ENCODE measurements around the gene IMPA2.
"Not testable (repeated sequence)": the region's sequence is repeated elsewhere in the genome, so short reads cannot be mapped to it uniquely, and the experiment has no call there.

The IMPA2 gene

DNA sequence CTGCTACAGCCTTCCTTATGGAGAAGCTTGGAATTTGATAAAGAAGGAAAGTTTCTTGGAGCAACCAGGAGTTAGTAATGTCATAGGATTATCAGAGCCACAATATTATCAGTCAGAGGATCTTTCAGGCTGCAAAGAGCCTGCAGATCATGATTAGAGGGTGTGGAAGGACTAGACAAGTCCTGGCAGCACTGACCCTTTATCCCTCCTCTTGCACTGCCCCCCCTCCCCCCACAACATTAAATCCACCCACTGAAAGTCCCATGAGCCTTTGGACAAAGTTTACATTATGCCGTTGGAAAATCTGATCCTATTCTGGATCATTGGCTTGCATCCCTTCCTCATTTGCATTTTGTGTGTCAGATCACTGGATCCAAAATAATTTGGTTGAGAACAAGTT is 18.7 kb upstream of the IMPA2 start:
- DNase-seq (ENCODE audit: low read depth in 2 of 2): no peak

DNA sequence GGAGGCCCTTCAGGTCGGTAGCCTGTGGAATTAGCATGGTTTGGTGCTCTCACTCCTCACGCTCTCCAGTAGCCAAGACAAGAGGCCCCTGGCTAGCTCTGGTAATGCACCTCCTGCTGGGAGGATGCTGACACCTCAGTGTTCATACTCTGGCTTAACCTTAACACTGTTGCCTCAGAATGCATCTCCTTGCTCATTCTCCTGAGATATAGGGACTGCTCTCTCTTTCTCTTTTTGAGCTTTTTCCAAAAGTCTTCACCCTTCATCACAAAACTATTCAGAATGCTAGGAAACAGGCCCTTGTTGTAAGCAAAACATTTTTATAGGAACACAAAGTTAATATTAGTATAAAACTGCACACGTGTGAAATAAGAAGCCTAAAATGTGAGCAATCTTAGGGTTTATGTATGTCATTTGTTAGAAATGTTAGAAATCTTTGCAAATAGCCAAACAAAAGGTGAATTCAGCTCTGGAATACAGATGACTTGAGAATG is 17.3 kb upstream of the IMPA2 start:
- no peak for DNase-seq (ENCODE audit: low read depth in 2 of 2)

DNA sequence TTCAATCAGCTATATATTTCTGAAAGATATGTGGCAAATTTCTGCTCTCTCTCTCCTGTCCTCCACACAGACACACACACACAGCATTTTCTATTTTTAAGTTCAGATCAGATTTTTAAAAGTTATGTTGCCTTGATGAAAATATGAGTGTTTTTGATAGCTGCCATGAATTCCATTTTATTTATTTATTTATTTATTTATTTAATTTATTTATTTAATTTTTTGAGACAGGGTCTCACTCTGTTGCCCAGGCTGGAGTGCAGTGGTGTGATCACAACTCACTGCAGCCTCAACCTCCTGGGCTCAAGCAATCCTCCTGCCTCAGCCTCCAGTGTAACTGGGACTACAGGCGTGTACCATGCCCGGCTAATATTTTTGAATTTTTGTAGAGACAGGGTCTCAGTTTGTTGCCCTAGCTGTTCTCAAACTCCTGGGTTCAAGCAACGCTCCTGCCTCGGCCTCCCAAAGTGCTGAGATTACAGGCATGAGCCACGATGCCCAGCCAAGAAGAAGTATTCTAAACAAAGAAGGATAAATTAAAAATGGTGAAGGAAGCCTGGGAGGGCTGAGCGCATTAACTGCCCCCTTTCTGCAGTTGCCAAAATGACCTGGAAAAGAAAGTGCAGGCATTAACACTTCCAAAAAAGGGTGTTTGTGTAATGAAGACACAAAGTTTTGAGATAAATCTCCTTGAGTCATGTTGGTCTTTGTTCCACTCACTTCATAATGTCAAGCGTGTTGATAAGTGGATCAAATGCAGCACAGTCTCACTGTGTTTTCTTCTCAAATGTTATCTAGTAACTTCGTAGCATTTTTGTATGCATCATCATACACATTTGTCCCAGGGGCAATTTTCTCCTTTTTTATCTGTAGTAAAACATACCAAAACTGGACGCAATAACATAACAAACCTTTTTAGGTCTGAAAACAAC is 11.1 kb upstream of the IMPA2 start:
- DNase-seq (ENCODE audit: low read depth in 2 of 2): no peak

DNA sequence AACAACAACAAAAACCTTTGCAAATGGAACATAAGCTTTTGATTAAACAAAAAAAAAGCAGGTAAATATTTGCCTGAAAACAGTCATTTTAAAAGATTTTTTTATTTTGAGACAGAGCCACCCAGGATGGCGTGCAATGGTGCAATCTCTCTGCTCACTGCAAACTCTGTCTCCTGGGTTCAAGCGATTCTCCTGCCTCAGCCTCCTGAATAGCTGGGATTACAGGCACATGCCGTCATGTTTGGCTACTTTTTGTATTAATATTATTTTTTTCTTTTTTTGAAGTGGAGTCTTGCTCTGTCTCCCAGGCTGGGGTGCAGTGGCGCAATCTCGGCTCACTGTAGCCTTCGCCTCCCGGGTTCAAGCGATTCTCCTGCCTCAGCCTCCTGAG is 10.5 kb upstream of the IMPA2 start:
- DNase-seq (ENCODE audit: low read depth in 2 of 2): not testable (repeated sequence)

DNA sequence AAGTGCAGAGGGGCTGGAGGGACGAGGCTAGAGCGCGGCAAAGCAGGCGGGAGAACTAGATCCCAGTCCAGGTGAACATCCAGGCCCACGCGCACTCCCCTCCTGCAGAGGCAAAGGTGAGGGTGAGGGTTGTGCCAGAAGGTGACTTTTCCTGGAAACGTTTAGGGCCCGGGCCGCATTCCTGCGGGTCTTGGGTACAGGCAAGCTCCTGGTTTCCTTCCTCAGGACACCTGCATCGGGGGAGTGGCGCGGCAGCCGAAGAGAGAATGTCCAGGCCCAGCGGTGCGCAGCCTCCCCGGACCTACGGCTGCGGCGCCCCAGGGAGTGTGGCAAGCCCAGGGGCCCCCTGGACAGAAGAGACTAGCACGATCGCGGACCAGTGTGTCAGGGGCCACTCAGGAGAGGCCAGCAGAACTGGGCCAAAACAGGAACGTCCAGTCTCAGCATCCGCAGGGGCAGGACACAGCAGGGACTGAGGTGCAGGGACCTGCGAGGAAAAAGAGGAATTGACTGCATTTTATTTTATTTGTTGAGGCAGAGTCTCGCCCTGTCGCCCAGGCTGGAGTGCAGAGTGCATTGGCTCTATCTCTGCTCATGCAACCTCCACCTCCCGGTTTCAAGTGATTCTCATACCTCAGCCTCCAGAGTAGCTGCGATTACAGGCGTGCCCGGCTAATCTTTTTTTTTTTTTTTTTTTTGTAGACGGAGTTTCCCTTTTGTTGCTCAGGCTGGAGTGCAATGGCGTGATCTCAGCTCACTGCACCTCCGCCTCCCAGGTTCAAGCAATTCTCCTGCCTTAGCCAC is 8.7 kb upstream of the IMPA2 start:
- DNase-seq (ENCODE audit: low read depth in 2 of 2): no peak

DNA sequence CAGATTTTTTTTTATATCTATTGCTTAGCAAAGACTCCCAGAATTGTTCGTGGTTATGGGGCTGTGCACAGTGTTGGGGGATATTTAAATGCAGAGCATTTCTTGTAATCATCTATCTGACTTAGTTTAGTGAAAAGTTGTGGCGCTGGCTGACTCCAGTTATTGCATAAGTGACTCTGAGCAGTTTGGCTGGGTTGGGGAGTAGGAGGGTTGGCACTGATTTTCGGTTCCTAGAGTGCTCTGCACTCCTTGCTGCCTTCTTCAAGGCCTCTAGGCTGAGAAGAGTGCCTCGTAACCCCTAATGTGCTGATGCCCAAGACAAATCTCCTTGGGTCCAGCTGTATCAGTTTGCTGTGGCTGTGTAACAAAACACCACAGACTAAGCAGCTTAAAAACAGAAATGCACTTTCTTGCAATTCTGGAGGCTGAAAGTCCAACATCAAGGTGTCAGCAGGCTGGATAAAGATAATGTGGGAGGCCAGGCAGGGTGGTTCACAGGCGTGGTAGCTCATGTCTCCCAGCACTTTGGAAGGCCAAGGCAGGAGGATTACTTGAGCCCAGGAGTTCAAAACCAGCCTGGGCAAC is 6.5 kb upstream of the IMPA2 start:
- DNase-seq (ENCODE audit: low read depth in 2 of 2): no peak

DNA sequence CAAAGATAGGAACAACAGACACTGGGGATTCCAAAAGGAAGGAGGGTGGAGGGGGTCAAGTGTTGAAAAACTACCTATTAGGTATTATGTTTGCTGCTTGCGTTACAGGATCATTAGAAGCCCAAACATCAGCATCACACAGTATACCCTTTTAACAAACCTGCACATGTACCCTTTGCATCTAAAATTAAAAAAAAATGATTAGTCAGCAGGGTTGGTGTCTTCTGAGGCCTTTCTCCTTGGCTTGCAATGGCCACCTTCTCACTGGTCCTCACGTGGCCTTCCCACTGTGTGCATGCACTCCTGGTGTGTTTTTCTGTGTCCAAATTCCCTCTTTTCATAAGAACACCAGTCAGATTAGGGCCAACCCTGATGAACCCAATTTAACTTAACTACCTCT is 5.6 kb upstream of the IMPA2 start:
- DNase-seq (ENCODE audit: low read depth in 2 of 2): no peak

DNA sequence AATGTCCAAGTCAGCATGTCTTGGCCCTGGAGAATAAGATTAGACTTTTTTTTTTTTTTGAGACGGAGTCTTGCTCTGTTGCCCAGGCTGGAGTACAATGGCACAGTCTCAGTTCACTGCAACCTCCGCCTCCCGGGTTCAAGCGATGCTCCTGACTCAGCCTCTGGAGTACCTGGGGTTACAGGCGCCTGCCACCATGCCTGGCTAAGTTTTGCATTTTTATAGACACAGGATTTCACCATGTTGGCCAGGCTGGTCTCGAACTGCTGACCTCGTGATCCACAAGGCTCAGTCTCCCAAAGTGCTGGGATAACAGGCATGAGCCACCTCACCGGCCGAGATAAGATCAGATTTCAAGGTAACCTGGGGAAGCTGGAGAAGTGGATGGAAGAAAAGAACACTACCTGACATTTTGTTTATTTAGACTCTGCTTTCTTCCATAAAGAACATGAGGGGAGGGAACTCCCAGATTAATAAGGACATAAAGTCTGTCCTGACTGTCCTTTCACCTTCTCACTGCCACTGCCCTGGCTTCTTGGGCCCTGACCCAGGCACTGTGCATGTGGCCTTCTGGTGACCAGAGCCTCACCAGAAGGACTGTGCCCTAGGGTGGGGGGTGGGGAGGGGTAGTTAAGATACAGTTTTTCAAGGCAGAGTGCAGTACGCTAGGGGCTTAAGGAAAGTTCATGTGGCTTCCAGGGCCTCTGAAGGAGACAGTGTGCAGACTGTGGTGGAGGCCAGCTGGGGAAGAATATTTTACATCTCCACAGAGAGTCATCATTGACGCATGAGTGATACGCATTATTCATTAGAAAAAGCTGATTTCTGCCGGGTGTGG is 4.8 kb upstream of the IMPA2 start:
- DNase-seq (ENCODE audit: low read depth in 2 of 2): no peak

DNA sequence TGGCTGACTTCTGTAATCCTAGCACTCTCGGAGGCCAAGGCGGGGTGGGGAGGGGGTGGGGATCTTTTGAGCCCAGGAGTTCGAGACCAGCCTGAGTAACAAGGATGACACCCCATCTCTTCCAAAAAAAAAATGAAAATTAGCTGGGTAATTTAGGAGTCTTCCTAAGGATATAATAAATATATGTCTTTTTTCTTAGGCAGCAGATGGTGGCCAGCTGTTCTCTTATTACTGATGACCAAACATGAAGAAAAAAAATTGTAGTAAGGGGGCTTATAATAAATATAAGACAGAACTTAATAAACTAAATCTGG is 4.2 kb upstream of the IMPA2 start:
- DNase-seq (ENCODE audit: low read depth in 2 of 2): no peak

DNA sequence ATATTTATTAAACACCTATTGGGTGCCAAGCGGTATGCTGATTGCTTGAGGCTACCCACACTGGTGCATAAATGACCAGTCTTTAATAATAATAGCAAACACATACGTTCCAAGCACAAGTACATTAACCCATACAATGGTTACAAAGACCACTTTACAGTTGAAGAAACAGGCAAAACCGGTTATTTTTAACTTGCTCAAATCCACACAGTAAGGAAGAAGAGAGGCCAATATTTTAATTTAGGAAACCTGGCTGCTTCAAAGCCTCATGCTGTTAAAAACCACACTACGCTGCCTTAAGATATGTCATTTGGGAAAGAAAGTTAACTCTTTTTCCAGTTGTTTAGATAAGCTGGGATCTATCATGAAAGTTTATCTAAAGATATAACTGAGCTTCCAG is 2.4 kb upstream of the IMPA2 start:
- no peak for DNase-seq (ENCODE audit: low read depth in 2 of 2)

DNA sequence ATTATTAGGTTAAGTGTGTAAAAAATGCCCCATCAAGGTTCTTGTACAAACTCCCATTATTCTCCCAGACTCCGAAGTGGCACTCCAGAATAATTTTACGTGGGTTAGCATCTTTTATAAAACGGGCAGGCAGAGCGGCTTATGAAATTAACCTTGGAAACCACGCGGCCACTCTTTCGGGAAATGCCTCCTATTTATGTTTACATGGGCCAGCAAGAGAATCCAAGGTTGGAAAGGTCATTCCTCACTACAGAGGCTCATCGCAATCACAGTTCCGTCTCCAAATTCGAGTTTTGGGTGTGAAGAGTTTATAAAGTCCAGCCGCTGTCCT is 1.2 kb upstream of the IMPA2 start:
- DNase-seq (ENCODE audit: low read depth in 2 of 2): no peak

DNA sequence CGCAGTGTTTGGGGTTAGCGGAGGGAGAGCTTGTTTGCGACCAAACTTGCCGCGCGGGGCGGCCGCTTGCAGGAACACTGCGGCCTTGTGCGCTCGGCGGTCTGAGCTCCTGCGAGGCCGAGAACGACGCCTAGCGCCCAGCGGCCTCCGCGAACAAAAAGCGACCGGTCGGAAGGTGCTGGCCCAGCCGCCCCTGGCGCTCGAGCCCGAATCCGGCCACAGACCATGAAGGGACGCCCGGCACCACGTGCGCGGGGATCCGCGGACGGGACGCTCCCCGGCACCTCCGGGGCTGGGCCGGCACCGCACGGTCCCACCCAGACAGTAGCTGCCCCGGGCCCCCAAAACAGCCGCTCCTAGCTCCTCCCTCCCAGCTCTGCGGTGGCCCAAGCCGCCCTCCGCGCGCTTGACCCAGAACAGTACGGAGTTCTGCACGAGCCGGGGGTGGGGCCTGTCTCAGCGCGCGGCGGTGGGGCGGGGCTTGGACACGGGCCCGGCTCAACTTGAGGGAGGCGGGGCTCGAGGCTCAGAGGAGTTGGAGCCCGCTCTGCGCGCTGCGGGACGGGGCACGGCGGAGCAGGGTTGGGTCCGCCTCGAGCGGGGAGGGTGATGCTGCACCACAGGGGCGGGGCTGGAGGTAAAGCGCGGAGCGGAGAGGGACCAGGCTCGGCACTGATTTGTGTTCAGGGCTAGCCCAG is 664 bp upstream of the IMPA2 start:
- no peak for DNase-seq (ENCODE audit: low read depth in 2 of 2)

DNA sequence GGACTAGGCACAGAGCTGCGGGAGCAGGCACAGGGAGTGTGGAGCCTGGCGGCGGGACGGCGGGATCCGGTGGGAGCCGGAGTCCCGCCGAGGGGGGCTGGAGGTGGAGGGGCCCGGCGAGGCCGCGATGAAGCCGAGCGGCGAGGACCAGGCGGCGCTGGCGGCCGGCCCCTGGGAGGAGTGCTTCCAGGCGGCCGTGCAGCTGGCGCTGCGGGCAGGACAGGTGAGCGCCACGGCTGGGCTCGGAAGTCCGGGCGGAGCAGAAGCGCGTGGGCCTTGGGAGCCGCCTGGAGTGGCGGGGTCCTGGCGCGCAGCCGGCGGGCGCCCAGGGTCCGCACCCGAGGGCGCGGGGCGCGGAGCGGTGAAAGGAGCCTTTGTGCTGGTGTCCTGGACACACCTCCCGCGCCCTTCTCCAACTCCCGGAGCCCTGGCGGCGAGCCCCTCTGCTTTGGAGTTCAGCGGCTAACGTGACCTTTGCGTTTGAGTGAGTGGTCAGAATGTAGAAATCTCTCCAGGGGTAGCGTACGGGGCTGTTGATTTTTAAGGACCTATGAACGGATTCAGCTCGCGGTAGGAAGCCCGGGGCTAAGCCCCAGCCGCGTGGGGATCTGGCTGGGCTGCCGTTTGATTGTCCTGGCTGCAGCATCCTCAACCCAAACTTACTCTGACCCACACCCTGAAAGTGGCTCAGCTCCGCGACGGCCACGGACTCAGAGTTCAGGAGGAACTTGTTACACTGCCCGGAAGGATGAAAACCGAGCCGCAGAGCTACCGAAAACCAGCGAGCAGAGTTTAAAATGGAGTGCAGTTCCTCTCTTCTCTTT is 448 bp downstream of the IMPA2 start:
- no peak for DNase-seq (ENCODE audit: low read depth in 2 of 2)

DNA sequence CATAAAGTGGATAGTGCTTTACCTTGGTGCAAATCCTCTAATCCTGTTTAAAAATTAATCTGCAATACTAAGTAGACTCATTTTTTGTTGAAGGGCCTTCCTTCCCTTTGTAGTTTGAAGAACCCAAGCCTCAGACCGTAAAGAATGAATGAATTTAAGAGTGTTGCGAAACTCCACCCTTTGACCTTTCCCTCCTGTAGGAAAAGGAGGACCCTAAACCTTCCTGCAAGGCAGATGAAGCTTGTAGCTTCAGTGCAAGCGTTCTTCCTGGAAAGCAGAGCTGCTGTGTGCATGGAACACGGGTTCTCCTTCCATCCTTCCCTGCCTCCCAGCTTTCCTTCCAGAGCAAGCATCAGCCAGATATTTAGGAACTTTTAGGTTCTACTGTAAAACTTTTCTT is 1.7 kb downstream of the IMPA2 start:
- DNase-seq (ENCODE audit: low read depth in 2 of 2): no peak

DNA sequence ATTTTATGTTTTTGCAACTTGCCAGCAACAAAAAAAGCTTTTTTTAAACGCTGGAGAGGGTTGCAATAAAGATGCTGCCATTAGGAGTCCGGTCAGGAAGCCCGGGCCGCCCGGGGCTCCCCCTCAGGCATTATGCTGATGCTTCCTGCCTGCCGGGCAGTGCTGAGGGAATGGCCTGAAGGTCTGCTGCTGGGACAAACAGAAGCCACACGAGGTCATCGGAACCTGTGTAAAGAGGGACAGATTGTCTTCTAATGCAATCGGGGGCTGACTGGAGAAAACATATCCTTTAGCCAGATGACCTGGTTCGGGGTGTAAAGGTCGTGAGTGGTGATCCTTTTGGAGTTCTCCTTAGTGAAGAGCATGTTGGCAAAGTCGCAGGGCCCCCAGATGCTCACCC is 2.3 kb downstream of the IMPA2 start:
- DNase-seq (ENCODE audit: low read depth in 2 of 2): no peak

DNA sequence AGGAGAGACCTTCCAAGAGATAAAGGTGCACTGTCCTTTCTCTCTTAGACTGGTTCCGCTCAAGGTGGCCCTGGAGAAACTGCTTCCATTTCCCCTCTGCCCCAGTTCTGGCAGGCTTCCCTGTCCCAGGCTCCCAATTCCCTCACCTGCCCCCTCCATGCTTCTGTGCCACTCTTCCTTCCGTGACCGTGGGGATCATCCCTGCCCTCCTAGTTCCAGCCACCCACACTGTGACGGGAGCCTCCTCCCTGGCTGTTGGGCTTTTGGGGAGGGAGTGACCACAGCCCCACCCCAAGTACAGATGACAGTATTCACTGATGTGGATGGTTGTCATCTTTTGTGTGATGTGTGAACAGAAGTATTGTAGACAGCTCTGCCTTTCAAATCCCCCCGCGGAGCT is 2.8 kb downstream of the IMPA2 start:
- no peak for DNase-seq (ENCODE audit: low read depth in 2 of 2)

DNA sequence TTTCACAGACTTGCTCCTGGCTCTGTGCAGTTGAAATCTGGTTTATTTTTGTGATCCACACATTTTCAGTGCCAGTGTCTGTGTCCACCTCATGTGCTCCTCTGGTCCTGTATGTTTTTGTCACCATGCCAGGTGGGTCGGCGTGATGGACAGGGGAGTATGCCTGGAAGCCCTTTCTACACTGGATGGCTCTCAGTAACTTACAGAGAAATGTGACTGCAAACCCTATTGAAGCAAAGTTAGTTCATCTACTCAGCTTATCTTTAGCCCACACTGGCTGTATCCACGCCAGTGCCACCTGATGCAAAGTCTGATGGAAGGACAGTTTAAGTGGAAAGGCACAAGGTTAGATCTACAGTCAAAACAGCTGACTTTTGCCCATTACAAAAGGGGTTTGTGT is 4.3 kb downstream of the IMPA2 start:
- no peak for DNase-seq (ENCODE audit: low read depth in 2 of 2)

DNA sequence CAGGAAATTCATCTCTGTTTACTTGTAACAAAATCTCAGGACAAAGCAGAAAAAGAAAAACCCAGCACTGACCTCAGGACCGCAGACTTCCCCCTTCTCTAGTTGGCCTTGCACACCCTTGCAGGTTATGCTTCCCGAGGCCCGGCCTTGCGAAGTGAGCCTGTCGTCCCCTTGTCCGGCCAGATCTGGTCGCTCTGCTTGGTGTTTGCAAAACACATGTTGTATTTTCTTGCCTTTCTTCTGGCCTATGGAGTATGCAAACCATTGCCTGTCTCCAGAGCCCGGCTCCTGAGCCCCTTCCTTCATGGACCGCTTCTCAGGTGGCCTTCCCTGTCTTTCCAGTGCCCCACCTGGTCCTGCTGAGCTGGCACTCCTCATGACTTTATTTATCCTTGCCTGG is 4.8 kb downstream of the IMPA2 start:
- no peak for DNase-seq (ENCODE audit: low read depth in 2 of 2)

DNA sequence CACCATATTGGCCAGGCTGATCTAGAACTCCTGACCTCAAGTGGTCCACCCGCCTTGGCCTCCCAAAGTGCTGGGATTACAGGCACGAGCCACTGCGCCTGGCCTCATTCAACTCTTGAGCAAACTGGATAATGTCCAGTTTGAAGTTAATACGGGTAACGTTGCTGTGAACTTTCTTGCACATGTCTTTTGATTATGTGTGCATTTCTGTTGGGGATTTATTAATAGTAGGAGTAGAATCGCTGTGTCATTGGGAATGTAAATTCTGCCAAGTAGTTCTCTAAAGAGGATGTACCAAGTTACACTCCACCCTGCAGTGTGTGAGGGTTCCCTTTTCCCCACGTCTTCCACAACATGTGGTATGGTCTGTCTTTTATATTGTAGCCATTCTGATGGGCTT is 6.2 kb downstream of the IMPA2 start:
- DNase-seq (ENCODE audit: low read depth in 2 of 2): no peak

DNA sequence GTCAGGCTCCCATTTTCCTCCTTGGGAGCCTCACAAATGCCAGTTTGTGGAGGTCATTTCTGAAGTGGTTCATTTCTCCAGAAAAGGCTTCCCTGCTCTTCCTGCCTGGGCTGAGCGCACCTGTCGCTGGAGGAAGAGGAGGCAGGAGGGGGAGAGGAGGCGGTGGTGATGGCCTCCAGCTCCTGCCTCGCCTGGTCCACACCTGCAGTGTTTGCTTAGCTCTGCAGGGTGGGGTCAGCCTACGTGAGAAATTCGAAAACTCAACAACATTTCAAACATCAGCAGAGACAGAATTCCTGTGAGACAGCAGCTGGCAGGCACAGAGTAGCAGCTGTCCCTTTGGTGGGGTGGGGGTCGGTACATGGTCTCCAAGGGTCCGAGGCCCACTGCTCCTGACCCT is 7.9 kb downstream of the IMPA2 start:
- no peak for DNase-seq (ENCODE audit: low read depth in 2 of 2)
